ENCODE results near the gene CANX. TPM values are rescaled to one million over a fixed set of nuclear protein-coding genes. Genes with fewer than 3 reads are reported as not detected.

The CANX gene
- total and polyA plus RNA-seq, 2 of the 13 experiments (the other 11 are each of a cell fraction or from before 2014, with no cell fraction given), result 477 to 680 TPM

- TF ChIP-seq ZBTB49 (CRISPR knock-in tag; IDR thresholded peaks at IDR 0.05; ENCODE audit: borderline replicate concordance) (no peak), SKIL (CRISPR knock-in tag; IDR thresholded peaks at IDR 0.05; ENCODE audit: borderline replicate concordance) (no peak), ZNF781 (CRISPR knock-in tag; IDR thresholded peaks at IDR 0.05; ENCODE audit: borderline replicate concordance, not compliant biosample characterization) (peak; percentile 16), TEAD2 (CRISPR knock-in tag; IDR thresholded peaks at IDR 0.05) (no peak), GABPA (IDR thresholded peaks at IDR 0.05; ENCODE audit: low read depth, low read length) (no peak), GABPA (CRISPR knock-in tag; IDR thresholded peaks at IDR 0.05; ENCODE audit: low read depth) (no peak), MXI1 (IDR thresholded peaks at IDR 0.05; ENCODE audit: borderline replicate concordance, low read depth, low read length) (no peak), HINFP (CRISPR knock-in tag; IDR thresholded peaks at IDR 0.05; ENCODE audit: low read depth) (no peak), THAP8 (CRISPR knock-in tag; IDR thresholded peaks at IDR 0.05; ENCODE audit: borderline replicate concordance) (no peak), ZNF264 (CRISPR knock-in tag; IDR thresholded peaks at IDR 0.05) (no peak), MIXL1 (CRISPR knock-in tag; IDR thresholded peaks at IDR 0.05) (no peak), ISL2 (CRISPR knock-in tag; IDR thresholded peaks at IDR 0.05) (no peak), ATM (IDR thresholded peaks at IDR 0.05; ENCODE audit: borderline replicate concordance) (no peak), ZNF513 (CRISPR knock-in tag; conservative IDR thresholded peaks at IDR 0.05) (no peak), DZIP1 (CRISPR knock-in tag; IDR thresholded peaks at IDR 0.05) (no peak), RARA (CRISPR knock-in tag; IDR thresholded peaks at IDR 0.05) (no peak)
Measured at GRCh38 chr5:179668391-179668790, 30.4 kb upstream of the CANX start (continued).

All from HepG2 (cell line).